Thoracic aorta (tissue), 2 donors: ENCODE results near the gene SHMT2. TPM values are rescaled to one million over a fixed set of nuclear protein-coding genes. Genes with fewer than 3 reads are reported as not detected.
A peak's percentile ranks its signal among the peaks of the same experiment; 100 is the strongest.

Source experiments
- ATAC-seq: fragments of 150-250 bp; one replicate; pipeline ENCODE4 v1.8.0; 2017; ENCODE audit warnings: low read depth; ENCODE audit not compliant: insufficient number of reproducible peaks, low FRiP score
- DNase-seq: peaks from one replicate; pipeline ENCODE4 v3.0.0-alpha.2; 2020; ENCODE audit warnings: low spot score
- H3K27ac ChIP-seq, 2 donors: fragments of 200-600 bp; sonication (generic); 1 replicate in 1 of 2; 2 replicates in 1 of 2; pipeline ENCODE4 v1.5.1; 2016; ENCODE audit warnings: mild to moderate bottlenecking in 2 of 2, moderate library complexity in 2 of 2
- H3K27me3 ChIP-seq: fragments of 200-600 bp; sonication (generic); replicated peaks from 2 replicates; pipeline ENCODE4 v1.6.0; 2016; ENCODE audit warnings: mild to moderate bottlenecking; ENCODE audit not compliant: insufficient read depth
- H3K36me3 ChIP-seq: fragments of 200-600 bp; sonication (generic); one replicate; pipeline ENCODE4 v1.5.1; 2016
- H3K4me1 ChIP-seq, 2 donors: fragments of 200-600 bp; sonication (generic); 1 replicate in 1 of 2; 2 replicates in 1 of 2; pipeline versions ENCODE4 v1.5.1 to v1.6.0; 2016; ENCODE audit warnings: low read depth in 2 of 2, mild to moderate bottlenecking in 1 of 2; ENCODE audit not compliant: control insufficient read depth in 1 of 2
- H3K4me3 ChIP-seq: fragments of 200-600 bp; sonication (generic); 2 replicates; pipeline ENCODE4 v1.5.1; 2016; ENCODE audit warnings: mild to moderate bottlenecking
- H3K9me3 ChIP-seq: fragments of 200-600 bp; sonication (generic); 2 replicates; pipeline ENCODE4 v1.5.1; 2016
- CTCF ChIP-seq: fragments of 200-600 bp; sonication (generic); IDR thresholded peaks from one replicate; pipeline ENCODE4 v1.5.1; 2019; ENCODE audit warnings: antibody characterized with exemption
- total RNA-seq, 2 donors: library from RNA; depleted of rRNA; stranded (reverse); fragments of >200 nt; gene quantifications; one replicate each; pipeline versions ENCODE4 v1.1.0 to v1.2.3, GENCODE V29; 2016

SHMT2 gene
- total RNA-seq, 2 donors from 2014 or later = 57.3 to 60.4 TPM

- TF ChIP-seq CTCF = no peak
- DNase-seq (no peak), ATAC-seq (no peak)
- peaks cover 10 to 27% of the 10 kb centered on the region in 2 donors for H3K4me1 ChIP-seq
- H3K9me3 ChIP-seq = no peaks in the 10 kb centered on the region
- no peaks in the 10 kb centered on the region for H3K27me3 ChIP-seq
- no peak overlapping the region for H3K27ac ChIP-seq
- peaks cover 18% of the 10 kb centered on the region for H3K36me3 ChIP-seq
- no peak overlapping the region for H3K4me3 ChIP-seq
Measured at GRCh38 chr12:57231276-57232021, 1.9 kb downstream of the SHMT2 start.

GRCh38 chr12:57232156-57232756 lies 2.7 kb downstream of the SHMT2 start:
- H3K36me3 ChIP-seq = peaks cover 18% of the 10 kb centered on the region
- no peaks in the 10 kb centered on the region for H3K9me3 ChIP-seq
- no peak for ATAC-seq
- H3K27me3 ChIP-seq = no peaks in the 10 kb centered on the region
- no peak overlapping the region for H3K4me3 ChIP-seq
- no peak overlapping the region for H3K27ac ChIP-seq
- no peak for TF ChIP-seq CTCF
- H3K4me1 ChIP-seq = peaks cover 10 to 23% of the 10 kb centered on the region in 2 donors
- DNase-seq = no peak

GRCh38 chr12:57233357-57234232 lies 4.1 kb downstream of the SHMT2 start:
- DNase-seq = no peak
- ATAC-seq = no peak
- Histone ChIP-seq H3K27me3 (no peaks in the 10 kb centered on the region), H3K4me3 (no peak overlapping the region), H3K36me3 (peaks cover 18% of the 10 kb centered on the region), H3K4me1 (peaks cover 15 to 33% of the 10 kb centered on the region in 2 donors), H3K9me3 (no peaks in the 10 kb centered on the region), H3K27ac (no peak overlapping the region)
- TF ChIP-seq CTCF = no peak

GRCh38 chr12:57234233-57234570 lies 4.7 kb downstream of the SHMT2 start:
- no peak for TF ChIP-seq CTCF
- peak overlapping the region in 1 of 2 donors; percentile 67 for H3K27ac ChIP-seq
- no peaks in the 10 kb centered on the region for H3K27me3 ChIP-seq
- H3K36me3 ChIP-seq = peaks cover 18% of the 10 kb centered on the region
- no peaks in the 10 kb centered on the region for H3K9me3 ChIP-seq
- H3K4me3 ChIP-seq = no peak overlapping the region
- ATAC-seq (no peak), DNase-seq (no peak)
- H3K4me1 ChIP-seq = peaks cover 13 to 33% of the 10 kb centered on the region in 2 donors

GRCh38 chr12:57234571-57235016 lies 5.1 kb downstream of the SHMT2 start:
- H3K4me1 ChIP-seq = peaks cover 12 to 35% of the 10 kb centered on the region in 2 donors
- no peak overlapping the region for H3K4me3 ChIP-seq
- no peak for TF ChIP-seq CTCF
- H3K9me3 ChIP-seq = no peaks in the 10 kb centered on the region
- ATAC-seq (no peak), DNase-seq (no peak)
- H3K36me3 ChIP-seq = peaks cover 18% of the 10 kb centered on the region
- H3K27me3 ChIP-seq = no peaks in the 10 kb centered on the region
- peak overlapping the region in 1 of 2 donors; percentile 67 for H3K27ac ChIP-seq
